Vagina (tissue), 2 donors: ENCODE measurements around the gene SMCO1.

Experiments
- POLR2A ChIP-seq, 2 donors: fragments of 450-650 bp; IDR thresholded peaks; one replicate each; pipeline ENCODE4 v1.6.1; 2017; ENCODE audit warnings: antibody characterized with exemption in 2 of 2, mild to moderate bottlenecking in 2 of 2, moderate library complexity in 2 of 2
- POLR2AphosphoS5 ChIP-seq, 2 donors: sonication (generic); formaldehyde crosslinking; IDR thresholded peaks; one replicate each; pipeline ENCODE4 v1.9.0; 2017; ENCODE audit warnings: antibody characterized with exemption in 2 of 2, mild to moderate bottlenecking in 2 of 2, low read depth in 1 of 2; ENCODE audit not compliant: insufficient read depth in 1 of 2
- TF ChIP-seq, protein P1 (sequence below), 3 experiments: fragments of 450-650 bp in 2 of 3; fragments of 200-600 bp in 1 of 3; sonication (generic) in 1 of 3; IDR thresholded peaks; one replicate each; pipeline ENCODE4 v1.5.1; 2017 to 2019; ENCODE audit warnings: antibody characterized with exemption in 3 of 3, mild to moderate bottlenecking in 2 of 3, moderate library complexity in 2 of 3

DNA sequence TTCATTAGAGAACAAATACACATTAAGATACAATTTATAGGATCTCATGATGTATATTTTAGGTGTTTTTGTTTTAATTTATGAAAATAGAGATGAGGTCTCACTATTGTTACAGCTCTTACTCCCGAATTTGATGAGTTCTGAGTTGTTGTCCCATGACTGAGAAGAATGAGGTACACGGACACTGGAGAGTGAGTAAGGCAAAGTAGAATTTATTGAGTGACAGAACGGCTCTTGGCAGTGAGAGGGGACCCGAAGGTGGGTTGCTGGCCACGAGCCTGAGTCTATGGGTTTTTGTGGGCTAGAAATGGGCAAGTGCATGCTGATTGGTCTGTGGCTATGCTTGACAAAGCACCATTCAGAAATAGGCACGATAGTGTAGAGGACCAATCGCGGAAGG is 8.5 kb downstream of the SMCO1 start:
- TF ChIP-seq, protein P1, sequence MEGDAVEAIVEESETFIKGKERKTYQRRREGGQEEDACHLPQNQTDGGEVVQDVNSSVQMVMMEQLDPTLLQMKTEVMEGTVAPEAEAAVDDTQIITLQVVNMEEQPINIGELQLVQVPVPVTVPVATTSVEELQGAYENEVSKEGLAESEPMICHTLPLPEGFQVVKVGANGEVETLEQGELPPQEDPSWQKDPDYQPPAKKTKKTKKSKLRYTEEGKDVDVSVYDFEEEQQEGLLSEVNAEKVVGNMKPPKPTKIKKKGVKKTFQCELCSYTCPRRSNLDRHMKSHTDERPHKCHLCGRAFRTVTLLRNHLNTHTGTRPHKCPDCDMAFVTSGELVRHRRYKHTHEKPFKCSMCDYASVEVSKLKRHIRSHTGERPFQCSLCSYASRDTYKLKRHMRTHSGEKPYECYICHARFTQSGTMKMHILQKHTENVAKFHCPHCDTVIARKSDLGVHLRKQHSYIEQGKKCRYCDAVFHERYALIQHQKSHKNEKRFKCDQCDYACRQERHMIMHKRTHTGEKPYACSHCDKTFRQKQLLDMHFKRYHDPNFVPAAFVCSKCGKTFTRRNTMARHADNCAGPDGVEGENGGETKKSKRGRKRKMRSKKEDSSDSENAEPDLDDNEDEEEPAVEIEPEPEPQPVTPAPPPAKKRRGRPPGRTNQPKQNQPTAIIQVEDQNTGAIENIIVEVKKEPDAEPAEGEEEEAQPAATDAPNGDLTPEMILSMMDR (IDR thresholded peaks at IDR 0.05): no peak
- TF ChIP-seq POLR2A (IDR thresholded peaks at IDR 0.05) (no peak), POLR2AphosphoS5 (IDR thresholded peaks at IDR 0.05; ENCODE audit: insufficient read depth in 1 of 2, low read depth in 1 of 2) (no peak)
